Measurements from ENCODE around the gene TRPM8. TPM values are rescaled to one million over a fixed set of nuclear protein-coding genes. Genes with fewer than 3 reads are reported as not detected.

The TRPM8 gene
- total RNA-seq, 1 donor from 2014 or later, result not detected

DNA sequence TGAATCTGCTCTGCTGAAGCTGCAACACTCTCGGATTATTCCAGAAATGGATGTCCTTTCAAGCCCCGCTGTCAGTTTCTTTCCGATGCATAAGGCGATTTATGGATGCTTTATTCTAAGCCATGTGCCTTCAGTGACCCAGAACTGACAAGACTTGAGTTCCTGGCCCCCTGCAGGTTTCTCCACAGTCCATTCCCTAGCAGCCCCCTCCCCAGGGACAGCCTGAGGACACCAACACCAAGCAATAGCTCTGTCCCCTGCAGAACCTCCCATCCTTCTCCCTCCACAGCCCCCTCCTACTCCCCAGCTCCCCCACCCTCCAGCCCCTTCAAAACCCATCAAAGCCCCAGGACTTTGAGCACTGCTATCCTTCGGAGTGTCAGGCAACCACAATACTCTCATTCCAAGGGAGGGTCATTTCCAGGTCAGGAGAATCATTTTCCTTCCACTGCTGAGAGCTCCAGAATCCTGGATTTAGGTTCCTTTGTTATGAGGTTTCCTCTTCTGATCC is 108.8 kb downstream of the TRPM8 start:
- intact Hi-C loops (cut with micrococcal nuclease), result no loop called here
- TF ChIP-seq, protein P1, sequence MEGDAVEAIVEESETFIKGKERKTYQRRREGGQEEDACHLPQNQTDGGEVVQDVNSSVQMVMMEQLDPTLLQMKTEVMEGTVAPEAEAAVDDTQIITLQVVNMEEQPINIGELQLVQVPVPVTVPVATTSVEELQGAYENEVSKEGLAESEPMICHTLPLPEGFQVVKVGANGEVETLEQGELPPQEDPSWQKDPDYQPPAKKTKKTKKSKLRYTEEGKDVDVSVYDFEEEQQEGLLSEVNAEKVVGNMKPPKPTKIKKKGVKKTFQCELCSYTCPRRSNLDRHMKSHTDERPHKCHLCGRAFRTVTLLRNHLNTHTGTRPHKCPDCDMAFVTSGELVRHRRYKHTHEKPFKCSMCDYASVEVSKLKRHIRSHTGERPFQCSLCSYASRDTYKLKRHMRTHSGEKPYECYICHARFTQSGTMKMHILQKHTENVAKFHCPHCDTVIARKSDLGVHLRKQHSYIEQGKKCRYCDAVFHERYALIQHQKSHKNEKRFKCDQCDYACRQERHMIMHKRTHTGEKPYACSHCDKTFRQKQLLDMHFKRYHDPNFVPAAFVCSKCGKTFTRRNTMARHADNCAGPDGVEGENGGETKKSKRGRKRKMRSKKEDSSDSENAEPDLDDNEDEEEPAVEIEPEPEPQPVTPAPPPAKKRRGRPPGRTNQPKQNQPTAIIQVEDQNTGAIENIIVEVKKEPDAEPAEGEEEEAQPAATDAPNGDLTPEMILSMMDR (IDR thresholded peaks at IDR 0.05; ENCODE audit: borderline replicate concordance), result no peak
- no peak overlapping the region for H3K4me3 ChIP-seq

DNA sequence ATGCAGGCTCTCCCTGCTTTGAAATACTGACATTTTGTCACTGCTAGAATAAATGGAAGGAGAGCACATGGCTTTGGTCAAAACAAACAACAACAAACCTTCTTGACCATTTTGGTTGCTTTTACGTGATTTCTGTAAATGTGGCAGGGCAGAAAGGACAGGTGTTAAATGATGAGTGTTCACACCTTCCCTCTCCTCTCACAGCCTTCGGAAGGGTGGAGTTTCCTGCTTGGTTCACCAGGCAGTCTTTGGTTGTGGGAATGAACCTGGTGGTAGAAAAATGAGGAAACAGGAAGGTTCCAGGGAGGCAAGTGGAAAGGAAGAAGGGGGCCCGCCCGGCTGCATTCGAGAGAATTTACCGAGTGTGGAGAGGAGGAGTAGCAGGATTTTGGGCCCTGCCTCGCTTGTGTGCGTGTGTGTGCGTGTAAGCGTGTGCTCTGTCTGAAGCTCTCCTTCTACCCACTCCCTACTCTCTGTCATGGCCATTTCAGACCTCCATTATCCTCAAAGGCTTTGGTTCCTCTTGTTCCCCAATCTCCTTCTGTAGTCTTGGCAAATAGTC is 109.6 kb downstream of the TRPM8 start:
- H3K4me3 ChIP-seq, result no peak overlapping the region
- no peak overlapping the region for H3K27ac ChIP-seq (replicated peaks)
- H3K27me3 ChIP-seq (ENCODE audit: low read depth), result peaks cover 64% of the 10 kb centered on the region
- intact Hi-C loops (cut with micrococcal nuclease), result no loop called here
- no peaks in the 10 kb centered on the region for H3K4me1 ChIP-seq
- no peaks in the 10 kb centered on the region for H3K36me3 ChIP-seq
- DNase-seq, result no peak
- peaks cover 14% of the 10 kb centered on the region for H3K9me3 ChIP-seq (replicated peaks)
- TF ChIP-seq, protein P1 (IDR thresholded peaks at IDR 0.05; ENCODE audit: borderline replicate concordance), result no peak

More for the DNA sequence above, 108.8 kb downstream of the TRPM8 start:
- DNase-seq, result no peak
- Histone ChIP-seq H3K4me1 (no peaks in the 10 kb centered on the region), H3K27ac (replicated peaks) (no peak overlapping the region), H3K27me3 (ENCODE audit: low read depth) (peaks cover 66% of the 10 kb centered on the region), H3K9me3 (replicated peaks) (peaks cover 14% of the 10 kb centered on the region), H3K36me3 (no peaks in the 10 kb centered on the region)

DNA sequence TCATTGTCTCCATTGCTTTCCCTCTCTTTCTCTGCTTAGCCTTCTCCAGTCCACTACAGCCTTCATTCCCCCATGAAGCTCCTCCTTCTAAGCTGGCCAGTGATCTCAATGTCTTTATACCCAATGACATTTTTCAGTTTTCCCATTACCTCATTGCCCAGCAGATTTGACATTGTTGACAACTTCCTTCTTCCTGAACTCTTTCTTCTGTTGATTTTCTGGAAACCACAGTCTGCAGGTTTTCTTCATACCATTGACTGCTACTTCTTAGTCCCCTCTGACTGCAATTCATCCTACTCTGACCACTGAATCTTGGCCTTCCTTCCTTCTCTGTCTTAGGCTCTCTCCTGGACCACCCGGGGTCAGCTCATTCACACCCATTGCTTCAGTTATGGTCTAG is 110.5 kb downstream of the TRPM8 start:
- Histone ChIP-seq H3K4me3 (no peak overlapping the region), H3K27ac (replicated peaks) (no peak overlapping the region), H3K9me3 (replicated peaks) (peaks cover 16% of the 10 kb centered on the region), H3K36me3 (no peaks in the 10 kb centered on the region), H3K27me3 (ENCODE audit: low read depth) (peaks cover 67% of the 10 kb centered on the region), H3K4me1 (no peaks in the 10 kb centered on the region)
- TF ChIP-seq, protein P1 (IDR thresholded peaks at IDR 0.05; ENCODE audit: borderline replicate concordance), result no peak
- intact Hi-C loops (cut with micrococcal nuclease), result no loop called here
- no peak for DNase-seq

DNA sequence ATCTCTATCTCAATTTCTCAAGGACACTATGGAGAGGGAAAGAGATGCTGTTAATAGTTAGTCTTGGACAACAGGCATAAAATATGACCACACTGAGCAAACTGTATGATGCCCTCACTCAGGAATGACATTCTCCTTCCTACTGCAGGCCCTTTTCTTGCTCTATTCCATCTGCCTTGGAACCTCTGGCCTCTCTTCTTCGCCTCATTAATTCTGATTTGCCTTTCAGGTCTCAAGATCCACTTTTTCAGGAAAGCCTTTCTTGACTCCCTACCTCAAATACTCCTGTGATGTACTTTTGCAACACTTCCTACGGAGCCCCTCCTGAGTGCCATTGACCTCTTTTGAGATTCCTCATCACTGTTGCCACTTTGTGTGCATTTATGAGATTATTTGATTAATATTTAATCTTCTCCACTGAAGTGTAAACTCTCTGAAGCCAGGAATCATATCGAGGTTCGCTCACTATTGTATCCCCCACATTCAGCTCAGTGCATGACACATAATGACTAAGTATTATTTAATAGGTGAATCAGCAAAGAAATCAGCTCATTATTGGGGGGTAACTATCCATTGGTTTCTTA is 112.1 kb downstream of the TRPM8 start:
- Histone ChIP-seq H3K27ac (replicated peaks) (no peak overlapping the region), H3K4me3 (no peak overlapping the region), H3K4me1 (no peaks in the 10 kb centered on the region), H3K36me3 (no peaks in the 10 kb centered on the region), H3K9me3 (replicated peaks) (peaks cover 19% of the 10 kb centered on the region), H3K27me3 (ENCODE audit: low read depth) (peaks cover 65% of the 10 kb centered on the region)
- TF ChIP-seq, protein P1 (IDR thresholded peaks at IDR 0.05; ENCODE audit: borderline replicate concordance), result no peak
- DNase-seq, result no peak
- intact Hi-C loops (cut with micrococcal nuclease), result no loop called here

DNA sequence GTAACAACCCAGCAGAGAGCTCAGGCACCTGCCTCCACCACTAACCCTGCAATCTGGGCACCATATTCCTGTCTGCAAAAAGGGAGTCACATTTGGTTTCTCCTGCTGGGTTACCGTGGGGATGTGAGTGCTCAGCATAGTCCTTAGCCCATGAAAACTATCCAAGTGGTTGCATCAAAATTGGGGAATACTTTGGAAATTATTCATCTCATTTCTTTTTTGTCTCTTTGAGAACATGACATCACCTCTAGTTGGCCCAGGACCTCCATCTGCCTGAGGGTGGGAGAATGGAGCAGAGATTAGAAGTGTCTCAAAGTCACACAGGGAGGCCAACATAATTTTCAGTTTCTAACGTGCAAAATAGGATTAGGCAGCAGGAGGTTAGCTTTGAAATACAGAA is 114.0 kb downstream of the TRPM8 start:
- intact Hi-C loops (cut with micrococcal nuclease), result no loop called here
- H3K27me3 ChIP-seq (ENCODE audit: low read depth), result peaks cover 81% of the 10 kb centered on the region

More for the DNA sequence above, 114.0 kb downstream of the TRPM8 start:
- TF ChIP-seq, protein P1 (IDR thresholded peaks at IDR 0.05; ENCODE audit: borderline replicate concordance), result no peak
- Histone ChIP-seq H3K36me3 (no peaks in the 10 kb centered on the region), H3K4me3 (no peak overlapping the region), H3K27ac (replicated peaks) (no peak overlapping the region), H3K4me1 (no peaks in the 10 kb centered on the region), H3K9me3 (replicated peaks) (peaks cover 38% of the 10 kb centered on the region)
- no peak for DNase-seq

Measured in left ventricle myocardium inferior (tissue), 1 donor.